ENCODE measurements around the gene PROM1. TPM values are rescaled to one million over a fixed set of nuclear protein-coding genes. Genes with fewer than 3 reads are reported as not detected.

PROM1 gene
- total and polyA plus RNA-seq, 9 of the 15 experiments (the other 6 are each of a cell fraction or from before 2014, with no cell fraction given): 0.05 TPM; not detected in 8

GRCh38 chr4:16131293-16131692 lies 47.5 kb upstream of the PROM1 start:
- Histone ChIP-seq H3K4me2 (ENCODE audit: insufficient read depth, low read length) (no peak overlapping the region), H2AFZ (ENCODE audit: low read depth, low read length) (no peak overlapping the region), H3K4me1 (replicated peaks in 1 of 2; ENCODE audit: control insufficient read depth in 2 of 2, insufficient read depth in 2 of 2, low read length in 2 of 2) (peaks cover 0 to 4% of the 10 kb centered on the region in 2 experiments; a peak in 2 of 5 replicates), H3K9ac (ENCODE audit: insufficient read depth in 1 of 2, low read depth in 2 of 2, low read length in 2 of 2) (no peak overlapping the region), H3K36me3 (ENCODE audit: control insufficient read depth, insufficient read depth, low read length) (no peaks in the 10 kb centered on the region), H3K4me3 (no peak overlapping the region), H3K9me1 (ENCODE audit: control insufficient read depth, insufficient read depth, low read length) (no peaks in the 10 kb centered on the region), H3K27me3 (ENCODE audit: control insufficient read depth in 2 of 2, insufficient read depth in 2 of 2, low read length in 2 of 2) (peaks cover 5 to 21% of the 10 kb centered on the region in 2 experiments; a peak in 4 of 5 replicates), H4K20me1 (replicated peaks; ENCODE audit: control insufficient read depth, insufficient read depth, low read length) (no peaks in the 10 kb centered on the region), H3K79me2 (ENCODE audit: control insufficient read depth, insufficient read depth, low read length) (no peaks in the 10 kb centered on the region), H3K9me3 (replicated peaks; ENCODE audit: control insufficient read depth, insufficient read depth, low read depth, low read length) (no peaks in the 10 kb centered on the region), H3K27ac (ENCODE audit: extremely low read depth, low read depth, low read length) (no peak overlapping the region)
- DNase-seq (ENCODE audit: extremely low read depth in 1 of 4, low spot score in 3 of 4) (no peak), FAIRE-seq (no peak), ATAC-seq (no peak)
- no TSS peak for BruUV-seq (replicated peaks)
- CTCF ChIA-PET (ENCODE audit: low intra/inter-chr PET ratio): no interaction called here
- in situ Hi-C loops (cut with MboI): no loop called here
- WGBS (ENCODE audit: insufficient coverage, low coverage, missing lambda C conversion rate): 0% methylated on average over 1 of the region's 1 CpG
- intact Hi-C loops (cut with micrococcal nuclease): no loop called here
- TF ChIP-seq NFIC (IDR thresholded peaks at IDR 0.05) (no peak), RBM39 (optimal IDR thresholded peaks at IDR 0.05; ENCODE audit: low read depth, low read length) (no peak), MEF2D (tag; conservative IDR thresholded peaks at IDR 0.05; ENCODE audit: low read depth) (no peak), ARHGAP35 (IDR thresholded peaks at IDR 0.05; ENCODE audit: partially characterized antibody) (no peak), LCOR (CRISPR knock-in tag; IDR thresholded peaks at IDR 0.05) (no peak), TFE3 (CRISPR knock-in tag; IDR thresholded peaks at IDR 0.05) (no peak)
- POLR2A ChIA-PET: interaction anchor here (0.6 kb wide), 1 partner anchor 37 kb away, joined by 3 read pairs; no protein-coding TSS in a partner anchor

All from K562 (cell line).